MM.1S (cell line): ENCODE measurements around the gene CENPL.

Experiments used
- EZH2 ChIP-seq: fragments of 300-600 bp; sonication (generic); optimal IDR thresholded peaks from 2 replicates; pipeline ENCODE3; 2017; ENCODE audit warnings: low read depth, mild to moderate bottlenecking, antibody characterized with exemption, low read length, mixed read lengths
- TF ChIP-seq, protein P1 (sequence below): fragments of 300-600 bp; sonication (generic); IDR thresholded peaks from 2 replicates; pipeline ENCODE4 v1.5.1; 2016; ENCODE audit warnings: antibody characterized with exemption, low read length, mixed read lengths

- TF ChIP-seq EZH2 = no peak
- TF ChIP-seq, protein P1, sequence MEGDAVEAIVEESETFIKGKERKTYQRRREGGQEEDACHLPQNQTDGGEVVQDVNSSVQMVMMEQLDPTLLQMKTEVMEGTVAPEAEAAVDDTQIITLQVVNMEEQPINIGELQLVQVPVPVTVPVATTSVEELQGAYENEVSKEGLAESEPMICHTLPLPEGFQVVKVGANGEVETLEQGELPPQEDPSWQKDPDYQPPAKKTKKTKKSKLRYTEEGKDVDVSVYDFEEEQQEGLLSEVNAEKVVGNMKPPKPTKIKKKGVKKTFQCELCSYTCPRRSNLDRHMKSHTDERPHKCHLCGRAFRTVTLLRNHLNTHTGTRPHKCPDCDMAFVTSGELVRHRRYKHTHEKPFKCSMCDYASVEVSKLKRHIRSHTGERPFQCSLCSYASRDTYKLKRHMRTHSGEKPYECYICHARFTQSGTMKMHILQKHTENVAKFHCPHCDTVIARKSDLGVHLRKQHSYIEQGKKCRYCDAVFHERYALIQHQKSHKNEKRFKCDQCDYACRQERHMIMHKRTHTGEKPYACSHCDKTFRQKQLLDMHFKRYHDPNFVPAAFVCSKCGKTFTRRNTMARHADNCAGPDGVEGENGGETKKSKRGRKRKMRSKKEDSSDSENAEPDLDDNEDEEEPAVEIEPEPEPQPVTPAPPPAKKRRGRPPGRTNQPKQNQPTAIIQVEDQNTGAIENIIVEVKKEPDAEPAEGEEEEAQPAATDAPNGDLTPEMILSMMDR = no peak
Measured at GRCh38 chr1:173853074-173853473, 28.4 kb upstream of the CENPL start.
